GM23338 (cell line): Measurements from ENCODE around the gene GOLGA1. TPM values are rescaled to one million over a fixed set of nuclear protein-coding genes. Genes with fewer than 3 reads are reported as not detected.
"Not testable (repeated sequence)": the region's sequence is repeated elsewhere in the genome, so short reads cannot be mapped to it uniquely, and the experiment has no call there.

Experiments used
- ATAC-seq: fragments of 200-7000 bp; cut with Tn5 transposase; 3 replicates; pipeline ENCODE4 v1.9.1; 2020
- DNase-seq: peaks from one replicate; pipeline ENCODE4 v3.0.0-alpha.2; 2015; ENCODE audit warnings: low spot score
- H2AFZ ChIP-seq: fragments of 200-600 bp; sonication (generic); 2 replicates; pipeline ENCODE4 v1.8.0; 2016; ENCODE audit warnings: antibody characterized with exemption, mild to moderate bottlenecking, moderate library complexity
- H3F3A ChIP-seq: fragments of 200-600 bp; sonication (generic); replicated peaks from 2 replicates; pipeline ENCODE4 v1.8.0; 2017; ENCODE audit warnings: antibody characterized with exemption, mixed run types, low read depth
- H3K27ac ChIP-seq: fragments of 200-600 bp; sonication (generic); 2 replicates; pipeline ENCODE4 v1.6.1; 2016; ENCODE audit warnings: low read depth
- H3K27me3 ChIP-seq: fragments of 200-600 bp; sonication (generic); 2 replicates; pipeline ENCODE4 v1.8.0; 2016; ENCODE audit warnings: mild to moderate bottlenecking, mixed run types, moderate library complexity; ENCODE audit not compliant: insufficient read depth
- H3K36me3 ChIP-seq: fragments of 200-600 bp; sonication (generic); 2 replicates; pipeline ENCODE4 v1.8.0; 2016; ENCODE audit warnings: mild to moderate bottlenecking; ENCODE audit not compliant: insufficient read depth
- H3K4me1 ChIP-seq: fragments of 200-600 bp; sonication (generic); 2 replicates; pipeline ENCODE4 v1.8.0; 2016; ENCODE audit warnings: mild to moderate bottlenecking, moderate library complexity; ENCODE audit not compliant: insufficient read depth
- H3K4me2 ChIP-seq: fragments of 200-600 bp; sonication (generic); 2 replicates; pipeline ENCODE4 v1.7.1; 2017; ENCODE audit warnings: mixed run types
- H3K4me3 ChIP-seq: fragments of 200-600 bp; sonication (generic); 2 replicates; pipeline ENCODE4 v1.6.1; 2016; ENCODE audit warnings: mixed run types
- H3K79me2 ChIP-seq: fragments of 200-600 bp; sonication (generic); replicated peaks from 2 replicates; pipeline ENCODE4 v1.8.0; 2017; ENCODE audit warnings: mild to moderate bottlenecking; ENCODE audit not compliant: insufficient read depth
- H3K9me2 ChIP-seq: fragments of 200-600 bp; sonication (generic); 2 replicates; pipeline ENCODE4 v1.8.0; 2017; ENCODE audit not compliant: insufficient read depth
- H4K20me1 ChIP-seq: fragments of 200-600 bp; sonication (generic); replicated peaks from 2 replicates; pipeline ENCODE4 v1.8.0; 2017; ENCODE audit warnings: mild to moderate bottlenecking; ENCODE audit not compliant: insufficient read depth
- H3K27ac Mint-ChIP-seq: 2 replicates; pipeline ENCODE4 v1.8.0; 2020; ENCODE audit warnings: inconsistent platforms, mild to moderate bottlenecking, moderate library complexity, mixed read lengths
- H3K27me3 Mint-ChIP-seq: 3 replicates; pipeline ENCODE4 v1.8.0; 2022; ENCODE audit warnings: low read depth, mild to moderate bottlenecking, moderate library complexity, mixed read lengths, inconsistent platforms; ENCODE audit not compliant: insufficient read depth, poor library complexity
- H3K36me3 Mint-ChIP-seq: 3 replicates; pipeline ENCODE4 v1.8.0; 2021; ENCODE audit warnings: low read depth, mild to moderate bottlenecking, inconsistent platforms, moderate library complexity, mixed read lengths
- H3K4me1 Mint-ChIP-seq: 3 replicates; pipeline ENCODE4 v1.8.0; 2020; ENCODE audit warnings: mild to moderate bottlenecking, inconsistent platforms, mixed read lengths
- H3K4me3 Mint-ChIP-seq: 3 replicates; pipeline ENCODE4 v1.8.0; 2021; ENCODE audit warnings: moderate library complexity, mild to moderate bottlenecking, inconsistent platforms, mixed read lengths
- H3K9me3 Mint-ChIP-seq: 3 replicates; pipeline ENCODE4 v1.8.0; 2020; ENCODE audit warnings: moderate library complexity, mild to moderate bottlenecking, inconsistent platforms, mixed read lengths
- CTCF ChIP-seq, 2 experiments: fragments of 200-600 bp in 1 of 2; sonication (generic) in 1 of 2; conservative IDR thresholded peaks; 2 replicates each; pipeline versions ENCODE4 v1.5.1 to v1.6.1; 2016 to 2017; ENCODE audit warnings: antibody characterized with exemption in 2 of 2, low read depth in 2 of 2, mild to moderate bottlenecking in 2 of 2, moderate library complexity in 1 of 2
- NANOG ChIP-seq: IDR thresholded peaks from 2 replicates; pipeline ENCODE4 v1.6.1; 2016; ENCODE audit warnings: antibody characterized with exemption, borderline replicate concordance
- STAT1 ChIP-seq: IDR thresholded peaks from one replicate; pipeline ENCODE4 v1.6.1; 2016; ENCODE audit warnings: antibody characterized with exemption; ENCODE audit not compliant: unreplicated experiment
- ZNF331 ChIP-seq: fragments of 250-450 bp; sonication (Bioruptor Pico); IDR thresholded peaks from 2 replicates; pipeline ENCODE4 v1.5.0; 2020; ENCODE audit warnings: low read depth, mild to moderate bottlenecking, moderate library complexity
- polyA plus RNA-seq: library from polyadenylated mRNA; unstranded; fragments of >200 nt; fragmentation: Nextera tagmentation; extraction: Ambion mirVana; gene quantifications from 2 replicates; pipeline ENCODE4 v1.2.1, GENCODE V29; 2016
- total RNA-seq: library from RNA; depleted of rRNA; stranded (reverse); fragments of >200 nt; shearing (Covaris generic); gene quantifications from 2 replicates; pipeline ENCODE4 v1.2.3, GENCODE V29; 2014

GOLGA1 gene
- total and polyA plus RNA-seq, 2 experiments from 2014 or later: 6.1 to 8.0 TPM

GRCh38 chr9:124840300-124840833 lies 100.5 kb downstream of the GOLGA1 start:
- H2AFZ ChIP-seq: peak overlapping the region; percentile 48
- H3K36me3 ChIP-seq: no peaks in the 10 kb centered on the region
- DNase-seq: peak; percentile 72
- H3K4me1 Mint-ChIP-seq: peaks cover 13% of the 10 kb centered on the region
- H3K79me2 ChIP-seq: no peaks in the 10 kb centered on the region
- H3K9me3 Mint-ChIP-seq: no peaks in the 10 kb centered on the region
- H3K9me2 ChIP-seq: no peaks in the 10 kb centered on the region
- TF ChIP-seq STAT1 (no peak), CTCF (conservative IDR thresholded peaks at IDR 0.05; ENCODE audit: low read depth in 2 of 2) (peak; percentile 64 to 72)
- H3K27ac ChIP-seq: no peak overlapping the region
- no peaks in the 10 kb centered on the region for H4K20me1 ChIP-seq
- no peak overlapping the region for H3K4me3 Mint-ChIP-seq
- no peaks in the 10 kb centered on the region for H3K27me3 ChIP-seq
- peak; percentile 39 for ATAC-seq
- H3K4me3 ChIP-seq: no peak overlapping the region
- H3K4me2 ChIP-seq: no peak overlapping the region
- H3K4me1 ChIP-seq: no peaks in the 10 kb centered on the region
- H3K27ac Mint-ChIP-seq: no peak overlapping the region
- H3F3A ChIP-seq: peaks cover 5% of the 10 kb centered on the region; the same call in 1 of the 2 replicates
- H3K27me3 Mint-ChIP-seq: peaks cover 2% of the 10 kb centered on the region
- no peaks in the 10 kb centered on the region for H3K36me3 Mint-ChIP-seq

- DNase-seq (peak; percentile 89), ATAC-seq (peak; percentile 93)
- peaks cover 2% of the 10 kb centered on the region for H3K27me3 Mint-ChIP-seq
- Histone ChIP-seq H3K9me2 (no peaks in the 10 kb centered on the region), H3K36me3 (no peaks in the 10 kb centered on the region), H3K27me3 (no peaks in the 10 kb centered on the region), H2AFZ (peak overlapping the region; percentile 52), H3K4me1 (no peaks in the 10 kb centered on the region), H4K20me1 (no peaks in the 10 kb centered on the region), H3K27ac (no peak overlapping the region), H3F3A (peaks cover 5% of the 10 kb centered on the region; the same call in 1 of the 2 replicates), H3K4me2 (no peak overlapping the region), H3K79me2 (no peaks in the 10 kb centered on the region), H3K4me3 (no peak overlapping the region)
- peaks cover 13% of the 10 kb centered on the region; the same call in 2 of the 3 replicates for H3K4me1 Mint-ChIP-seq
- peak overlapping the region; percentile 67; the same call in 1 of the 2 replicates for H3K27ac Mint-ChIP-seq
- no peak for TF ChIP-seq NANOG
- peak; percentile 66 to 67 for TF ChIP-seq CTCF (conservative IDR thresholded peaks at IDR 0.05; ENCODE audit: low read depth in 2 of 2)
- no peak for TF ChIP-seq ZNF331 (CRISPR knock-in tag)
- no peak overlapping the region for H3K4me3 Mint-ChIP-seq
- H3K9me3 Mint-ChIP-seq: no peaks in the 10 kb centered on the region
- no peaks in the 10 kb centered on the region for H3K36me3 Mint-ChIP-seq
Measured at GRCh38 chr9:124839612-124840299, 101.1 kb downstream of the GOLGA1 start.

- peak; percentile 6; the same call in 1 of the 3 replicates for ATAC-seq
- not testable (repeated sequence) for H3K9me3 Mint-ChIP-seq
Measured at GRCh38 chr9:124838567-124839275, 102.2 kb downstream of the GOLGA1 start.

GRCh38 chr9:124838132-124838531 lies 102.8 kb downstream of the GOLGA1 start:
- H3K36me3 ChIP-seq, H3K4me3 ChIP-seq, H3K9me2 ChIP-seq, H3K27ac Mint-ChIP-seq, H3K27me3 ChIP-seq, H2AFZ ChIP-seq, H3K9me3 Mint-ChIP-seq, H3F3A ChIP-seq, H3K4me1 ChIP-seq, H3K79me2 ChIP-seq, H3K27ac ChIP-seq, ATAC-seq, H3K36me3 Mint-ChIP-seq, DNase-seq, H3K4me2 ChIP-seq, H3K4me3 Mint-ChIP-seq, H3K27me3 Mint-ChIP-seq, H4K20me1 ChIP-seq: not testable (repeated sequence)
- H3K4me1 Mint-ChIP-seq: peaks cover 13% of the 10 kb centered on the region; the same call in 2 of the 3 replicates

More at GRCh38 chr9:124838567-124839275, 102.2 kb downstream of the GOLGA1 start:
- not testable (repeated sequence) for H3K4me1 ChIP-seq, DNase-seq, H3K9me2 ChIP-seq, H3K27me3 Mint-ChIP-seq, H3K27me3 ChIP-seq, H3F3A ChIP-seq, H3K27ac Mint-ChIP-seq, H3K4me3 Mint-ChIP-seq, H3K36me3 ChIP-seq, H3K36me3 Mint-ChIP-seq, H3K79me2 ChIP-seq, H4K20me1 ChIP-seq, H3K27ac ChIP-seq
- peaks cover 13% of the 10 kb centered on the region; the same call in 2 of the 3 replicates for H3K4me1 Mint-ChIP-seq
- Histone ChIP-seq H3K4me2 (peak overlapping the region; percentile 66; the same call in 1 of the 2 replicates), H3K4me3 (peak overlapping the region; percentile 44; the same call in 1 of the 2 replicates), H2AFZ (peak overlapping the region; percentile 52)
